H1 (cell line): Measurements from ENCODE around the gene KLK1. TPM values are rescaled to one million over a fixed set of nuclear protein-coding genes. Genes with fewer than 3 reads are reported as not detected.

Source experiments
- CTCF ChIA-PET: fragments of 300-600 bp; sonication (Branson Sonifier 250); formaldehyde crosslinking; loops from one replicate; lab custom pipeline; 2021; ENCODE audit not compliant: partially characterized antibody; lab: Charles Lee
- POLR2A ChIA-PET: fragments of 300-600 bp; sonication (Branson Sonifier 250); formaldehyde crosslinking; loops from one replicate; lab custom pipeline; 2021; ENCODE audit warnings: inconsistent platforms; ENCODE audit not compliant: partially characterized antibody; lab: Charles Lee
- DNase-seq, 2 experiments: peaks; one replicate each; pipeline versions ENCODE4 v3.0.0 to v3.0.0-alpha.2; 2010 to 2022; ENCODE audit warnings: low spot score in 2 of 2, low read depth in 1 of 2, mixed read lengths in 1 of 2
- FAIRE-seq: peaks from 2 replicates; lab custom pipeline; 2011; peaks lifted over from hg19 to GRCh38; lab: Jason Lieb, UNC
- H2AFZ ChIP-seq: 2 replicates; pipeline ENCODE4 v1.8.1; 2012; ENCODE audit warnings: low read length, inconsistent platforms
- H2AK5ac ChIP-seq: 2 replicates; pipeline ENCODE4 v1.6.1; 2013; ENCODE audit warnings: low read depth, low read length
- H2BK120ac ChIP-seq: replicated peaks from 2 replicates; pipeline ENCODE3; 2013; ENCODE audit warnings: low read depth, low read length, inconsistent platforms
- H2BK12ac ChIP-seq: 2 replicates; pipeline ENCODE4 v1.6.1; 2013; ENCODE audit warnings: low read depth, low read length
- H2BK15ac ChIP-seq: 2 replicates; pipeline ENCODE4 v1.6.1; 2013; ENCODE audit warnings: low read length
- H2BK20ac ChIP-seq: 2 replicates; pipeline ENCODE4 v1.6.1; 2013; ENCODE audit warnings: low read length
- H2BK5ac ChIP-seq: 2 replicates; pipeline ENCODE4 v1.6.1; 2013; ENCODE audit warnings: low read depth, low read length
- H3K14ac ChIP-seq: 2 replicates; pipeline ENCODE4 v1.6.1; 2013; ENCODE audit warnings: inconsistent platforms; ENCODE audit not compliant: insufficient read length
- H3K18ac ChIP-seq: 2 replicates; pipeline ENCODE4 v1.6.1; 2013; ENCODE audit warnings: low read length; ENCODE audit errors: extremely low read depth
- H3K23ac ChIP-seq: 2 replicates; pipeline ENCODE4 v1.6.1; 2013; ENCODE audit warnings: inconsistent platforms; ENCODE audit not compliant: insufficient read length
- H3K23me2 ChIP-seq: 2 replicates; pipeline ENCODE4 v1.6.1; 2013; ENCODE audit warnings: low read depth, low read length
- H3K27ac ChIP-seq: 2 replicates; pipeline ENCODE4 v1.6.1; 2011; ENCODE audit warnings: low read depth, low read length, inconsistent platforms
- H3K27me3 ChIP-seq, 4 experiments: replicated peaks in 1 of 4; 1 replicate in 1 of 4; 2 replicates in 3 of 4; pipeline versions ENCODE4 v1.6.1 to v1.8.1; 2011 to 2013; ENCODE audit warnings: low read length in 3 of 4, mild to moderate bottlenecking in 3 of 4, inconsistent platforms in 2 of 4, mixed read lengths in 2 of 4, moderate library complexity in 1 of 4; ENCODE audit not compliant: control insufficient read depth in 3 of 4, insufficient read depth in 3 of 4; ENCODE audit errors: extremely low read depth in 1 of 4
- H3K36me3 ChIP-seq, 4 experiments: 2 replicates each; pipeline versions ENCODE4 v1.6.1 to v1.8.1; 2011 to 2013; ENCODE audit warnings: mild to moderate bottlenecking in 4 of 4, low read length in 3 of 4, moderate library complexity in 2 of 4, control low read depth in 1 of 4, inconsistent platforms in 1 of 4; ENCODE audit not compliant: insufficient read depth in 4 of 4, control insufficient read depth in 2 of 4
- H3K4ac ChIP-seq: replicated peaks from 2 replicates; pipeline ENCODE3; 2013; ENCODE audit warnings: low read length, low read depth, mixed read lengths, inconsistent platforms; ENCODE audit not compliant: insufficient read length
- H3K4me1 ChIP-seq, 4 experiments: replicated peaks in 1 of 4; 1 replicate in 1 of 4; 2 replicates in 3 of 4; pipeline versions ENCODE4 v1.6.1 to v1.8.1; 2011 to 2013; ENCODE audit warnings: low read length in 3 of 4, inconsistent platforms in 2 of 4, mixed read lengths in 1 of 4; ENCODE audit not compliant: insufficient read depth in 4 of 4, control insufficient read depth in 3 of 4
- H3K4me2 ChIP-seq, 2 experiments: 2 replicates each; pipeline versions ENCODE4 v1.6.1 to v1.8.1; 2011 to 2013; ENCODE audit warnings: low read depth in 2 of 2, low read length in 2 of 2, control low read depth in 1 of 2, inconsistent platforms in 1 of 2, mild to moderate bottlenecking in 1 of 2; ENCODE audit not compliant: insufficient read depth in 1 of 2
- H3K4me3 ChIP-seq, 4 experiments: fragments of 200-600, 300-600 bp in 1 of 4; sonication (generic), shearing (Covaris generic), sonication (Bioruptor Twin) in 1 of 4; 2 replicates each; pipeline versions ENCODE4 v1.5.1 to v1.8.1; 2011 to 2016; ENCODE audit warnings: low read length in 4 of 4, low read depth in 3 of 4, control low read depth in 2 of 4, inconsistent platforms in 2 of 4, mild to moderate bottlenecking in 2 of 4, mixed read lengths in 1 of 4, moderate library complexity in 1 of 4; ENCODE audit not compliant: insufficient read depth in 2 of 4; ENCODE audit errors: extremely low read depth in 1 of 4
- H3K56ac ChIP-seq: replicated peaks from 2 replicates; pipeline ENCODE3; 2013; ENCODE audit warnings: low read depth, mild to moderate bottlenecking, mixed read lengths, low read length, inconsistent platforms; ENCODE audit not compliant: insufficient read length
- H3K79me1 ChIP-seq: 2 replicates; pipeline ENCODE4 v1.6.1; 2013; ENCODE audit warnings: low read depth, low read length, control low read depth
- H3K79me2 ChIP-seq, 2 experiments: 2 replicates each; pipeline versions ENCODE4 v1.6.1 to v1.8.1; 2012 to 2013; ENCODE audit warnings: low read length in 2 of 2, mild to moderate bottlenecking in 2 of 2, inconsistent platforms in 1 of 2; ENCODE audit not compliant: insufficient read depth in 2 of 2, control insufficient read depth in 1 of 2
- H3K9ac ChIP-seq, 4 experiments: replicated peaks in 1 of 4; 1 replicate in 1 of 4; 2 replicates in 3 of 4; pipeline versions ENCODE4 v1.6.1 to v1.8.1; 2011 to 2013; ENCODE audit warnings: low read depth in 3 of 4, low read length in 3 of 4, control low read depth in 2 of 4, mild to moderate bottlenecking in 2 of 4, moderate library complexity in 2 of 4, inconsistent platforms in 1 of 4; ENCODE audit errors: extremely low read depth in 1 of 4
- H3K9me3 ChIP-seq, 2 experiments: 2 replicates each; pipeline versions ENCODE4 v1.6.1 to v1.8.1; 2012 to 2013; ENCODE audit warnings: mild to moderate bottlenecking in 2 of 2, moderate library complexity in 2 of 2, control low read depth in 1 of 2, inconsistent platforms in 1 of 2, low read depth in 1 of 2, low read length in 1 of 2, mixed read lengths in 1 of 2; ENCODE audit not compliant: insufficient read depth in 2 of 2
- H4K20me1 ChIP-seq, 2 experiments: replicated peaks in 1 of 2; 2 replicates each; pipeline versions ENCODE3 to v1.8.1; 2011 to 2013; ENCODE audit warnings: inconsistent platforms in 2 of 2, low read length in 2 of 2, mild to moderate bottlenecking in 1 of 2; ENCODE audit not compliant: insufficient read depth in 2 of 2, control insufficient read depth in 1 of 2
- H4K5ac ChIP-seq: 2 replicates; pipeline ENCODE4 v1.6.1; 2013; ENCODE audit warnings: low read length, low read depth, mixed read lengths, inconsistent platforms; ENCODE audit not compliant: insufficient read length
- H4K8ac ChIP-seq: 2 replicates; pipeline ENCODE4 v1.8.0; 2013; ENCODE audit warnings: mild to moderate bottlenecking, moderate library complexity, low read length, inconsistent platforms; ENCODE audit not compliant: insufficient read depth; ENCODE audit errors: extremely low read depth
- H4K91ac ChIP-seq: replicated peaks from 2 replicates; pipeline ENCODE3; 2013; ENCODE audit warnings: low read length, mixed read lengths, inconsistent platforms; ENCODE audit not compliant: insufficient read length
- POLR2AphosphoS5 ChIP-seq: IDR thresholded peaks from 2 replicates; pipeline ENCODE4 v1.6.1; 2011; ENCODE audit warnings: low read depth, low read length
- SIN3A ChIP-seq, 2 experiments: IDR thresholded peaks in 1 of 2; conservative IDR thresholded peaks in 1 of 2; 2 replicates each; pipeline ENCODE4 v1.6.1; 2011 to 2012; ENCODE audit warnings: low read length in 2 of 2, improper control_type of control experiment in 1 of 2, low read depth in 1 of 2, mild to moderate bottlenecking in 1 of 2
- WGBS, 2 experiments: shearing (Covaris generic) in 1 of 2; methylation state at CpG; one replicate each; pipeline versions ENCODE4 v1.1.6 to v1.1.7; 2013 to 2015; ENCODE audit warnings: low lambda C conversion rate in 2 of 2, mixed read lengths in 2 of 2, inconsistent platforms in 1 of 2, low coverage in 1 of 2, missing lambda C conversion rate in 1 of 2; ENCODE audit not compliant: insufficient replicate concordance in 2 of 2, insufficient coverage in 1 of 2, insufficient read length in 1 of 2; ENCODE audit errors: extremely low coverage in 1 of 2, missing lambda C conversion rate in 1 of 2; 5-methylcytosine and 5-hydroxymethylcytosine counted together
- polyA plus RNA-seq, 7 experiments: library from polyadenylated mRNA; depleted of rRNA in 3 of 7; stranded (reverse) in 5 of 7; unstranded in 2 of 7; fragments of >200 nt in 5 of 7; fragments of 200-250 nt in 2 of 7; gene quantifications; 1 replicate in 5 of 7; 2 replicates in 1 of 7; 4 replicates in 1 of 7; pipeline versions ENCODE4 v1.2.1 to v1.2.3, GENCODE V29; 2011 to 2013; ENCODE audit warnings: missing spikeins in 2 of 7, mixed read lengths in 2 of 7
- total RNA-seq: library from RNA; stranded (reverse); fragmentation: NEBNext Ultra II Directional; extraction: Animal tissue kit (Norgen Biotek cat#: 25700); gene quantifications from 2 replicates; pipeline ENCODE4 v1.2.1, GENCODE V29; 2021
- TF ChIP-seq, protein P1 (sequence below): IDR thresholded peaks from 2 replicates; pipeline ENCODE4 v1.6.1; 2012; ENCODE audit warnings: low read length, inconsistent platforms

The KLK1 gene
- total and polyA plus RNA-seq, 2 of the 8 experiments (the other 6 are each of a cell fraction or from before 2014, with no cell fraction given) = 3.4 to 4.0 TPM

DNA sequence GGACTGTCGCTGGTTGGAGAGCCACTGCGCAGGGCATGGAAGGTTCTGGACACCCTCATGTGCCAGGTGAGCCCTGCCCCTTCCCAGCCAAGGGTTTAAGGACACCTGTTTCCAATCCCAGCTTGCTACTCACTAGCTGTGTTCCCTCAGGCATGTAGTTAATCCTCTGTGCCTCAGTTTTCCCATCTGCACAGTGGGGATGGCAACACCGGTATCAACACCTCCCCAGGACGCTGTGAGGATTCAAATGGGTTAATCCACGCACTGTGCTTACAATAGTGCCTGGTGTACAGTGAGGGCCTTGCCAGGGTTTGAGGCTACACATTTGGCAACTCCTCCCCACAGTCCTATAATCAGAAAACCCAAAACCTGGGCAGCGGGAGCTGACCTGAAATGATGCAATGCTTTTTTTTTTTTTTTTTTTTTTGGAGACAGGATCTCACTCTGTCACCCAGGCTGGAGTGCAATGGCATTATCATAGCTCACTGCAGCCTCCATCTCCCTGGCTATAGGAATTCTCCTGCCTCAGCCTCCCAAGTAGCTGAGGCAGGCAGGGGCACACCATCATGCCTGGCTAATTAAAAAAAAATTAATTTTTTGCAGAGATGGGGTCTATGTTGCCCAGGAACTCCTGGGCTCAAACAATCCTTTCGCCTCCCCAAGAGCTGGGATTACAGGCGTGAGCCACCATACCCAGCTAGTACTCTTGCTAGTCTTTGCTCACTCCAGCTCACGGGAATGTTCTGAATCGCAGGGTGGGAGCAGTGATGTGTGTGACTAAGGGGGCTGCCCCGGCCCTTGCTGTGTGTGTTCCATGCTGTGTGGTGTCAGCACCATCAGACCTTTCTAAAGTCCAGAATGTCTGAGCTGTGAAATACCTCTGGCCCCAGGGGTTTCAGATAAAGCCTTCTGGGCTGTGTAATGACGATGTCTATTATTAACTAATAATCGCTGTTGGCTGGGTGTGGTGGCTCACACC is 31.0 kb downstream of the KLK1 start:
- no peaks in the 10 kb centered on the region for H3K79me2 ChIP-seq
- no peak overlapping the region for H3K56ac ChIP-seq
- H2BK15ac ChIP-seq = no peak overlapping the region
- no peak overlapping the region for H3K23ac ChIP-seq
- POLR2A ChIA-PET = interaction anchor here (0.6 to 15.0 kb wide), 19 partner anchors 10 to 306 kb away, joined by 3 to 275 read pairs (median 5); partner anchors contain the start of genes ASPDH, CLEC11A, KLK1 and SHANK1
- no peak overlapping the region for H3K9ac ChIP-seq
- peaks cover 1 to 15% (median 6%) of the 10 kb centered on the region in 4 experiments; a peak in 6 of 8 replicates for H3K36me3 ChIP-seq
- H3K79me1 ChIP-seq = no peaks in the 10 kb centered on the region
- no peak overlapping the region for H2AFZ ChIP-seq
- FAIRE-seq (no peak), DNase-seq (no peak)
- H2BK5ac ChIP-seq = no peak overlapping the region
- peaks cover 0 to 14% (median 6%) of the 10 kb centered on the region in 4 experiments; a peak in 5 of 7 replicates for H3K4me1 ChIP-seq
- H3K27ac ChIP-seq = no peak overlapping the region
- CTCF ChIA-PET = interaction anchor here (0.8 to 3.2 kb wide), 6 partner anchors 9 to 133 kb away, joined by 3 to 12 read pairs (median 3); no protein-coding TSS in a partner anchor
- H3K4me3 ChIP-seq = no peak overlapping the region
- H2BK120ac ChIP-seq = no peak overlapping the region
- H4K20me1 ChIP-seq = peaks cover 20 to 22% of the 10 kb centered on the region in 2 experiments
- H3K23me2 ChIP-seq = no peaks in the 10 kb centered on the region; the same call in 1 of the 2 replicates
- H3K4me2 ChIP-seq = no peak overlapping the region
- WGBS, 2 experiments = 92% methylated on average over 13 of the region's 13 CpGs; no CpG with 5 or more reads in 1 of the 2 experiments
- no peak overlapping the region; the same call in 1 of the 2 replicates for H2BK12ac ChIP-seq
- H3K18ac ChIP-seq = no peak overlapping the region
- no peak overlapping the region for H4K91ac ChIP-seq
- no peak overlapping the region for H2AK5ac ChIP-seq
- TF ChIP-seq POLR2AphosphoS5 = peak; percentile 77
- TF ChIP-seq, protein P1, sequence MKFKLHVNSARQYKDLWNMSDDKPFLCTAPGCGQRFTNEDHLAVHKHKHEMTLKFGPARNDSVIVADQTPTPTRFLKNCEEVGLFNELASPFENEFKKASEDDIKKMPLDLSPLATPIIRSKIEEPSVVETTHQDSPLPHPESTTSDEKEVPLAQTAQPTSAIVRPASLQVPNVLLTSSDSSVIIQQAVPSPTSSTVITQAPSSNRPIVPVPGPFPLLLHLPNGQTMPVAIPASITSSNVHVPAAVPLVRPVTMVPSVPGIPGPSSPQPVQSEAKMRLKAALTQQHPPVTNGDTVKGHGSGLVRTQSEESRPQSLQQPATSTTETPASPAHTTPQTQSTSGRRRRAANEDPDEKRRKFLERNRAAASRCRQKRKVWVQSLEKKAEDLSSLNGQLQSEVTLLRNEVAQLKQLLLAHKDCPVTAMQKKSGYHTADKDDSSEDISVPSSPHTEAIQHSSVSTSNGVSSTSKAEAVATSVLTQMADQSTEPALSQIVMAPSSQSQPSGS = peak; percentile 61; the same call in 1 of the 2 replicates
- no peak for TF ChIP-seq SIN3A (conservative IDR thresholded peaks at IDR 0.05 in 1 of 2, IDR thresholded peaks at IDR 0.05 in 1 of 2; ENCODE audit: low read depth in 1 of 2, low read length in 2 of 2)
- no peaks in the 10 kb centered on the region for H3K9me3 ChIP-seq
- H3K14ac ChIP-seq = no peak overlapping the region
- no peak overlapping the region; the same call in 1 of the 2 replicates for H4K8ac ChIP-seq
- H3K27me3 ChIP-seq = no peaks in the 10 kb centered on the region; a peak in 1 of 7 replicates
- no peak overlapping the region for H4K5ac ChIP-seq
- H2BK20ac ChIP-seq = no peak overlapping the region
- H3K4ac ChIP-seq = no peak overlapping the region
